ENCODE measurements around the gene PITRM1. TPM values are rescaled to one million over a fixed set of nuclear protein-coding genes. Genes with fewer than 3 reads are reported as not detected.

The PITRM1 gene
- total RNA-seq, 1 donor from 2014 or later: 47.6 TPM

DNA sequence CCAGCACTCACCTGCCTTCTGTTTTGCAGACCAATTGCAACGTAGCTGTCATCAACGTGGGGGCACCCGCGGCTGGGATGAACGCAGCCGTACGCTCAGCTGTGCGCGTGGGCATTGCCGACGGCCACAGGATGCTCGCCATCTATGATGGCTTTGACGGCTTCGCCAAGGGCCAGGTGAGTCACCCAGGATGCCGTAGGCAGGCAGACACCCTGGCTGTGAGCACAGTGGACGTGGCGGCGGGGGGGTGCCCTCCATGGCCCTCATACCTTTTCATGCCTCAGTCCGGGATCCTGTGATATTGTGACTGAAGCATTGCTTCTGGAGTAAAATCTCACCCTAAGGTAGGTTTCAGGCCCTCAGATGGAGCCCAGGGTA, 59.2 kb downstream of the PITRM1 start:
- Mint-ChIP-seq H3K9me3 (ENCODE audit: low read depth) (no peaks in the 10 kb centered on the region), H3K27ac (no peak overlapping the region), H3K36me3 (ENCODE audit: insufficient read depth) (no peaks in the 10 kb centered on the region), H3K27me3 (no peaks in the 10 kb centered on the region), H3K4me3 (ENCODE audit: low read depth) (no peak overlapping the region), H3K4me1 (ENCODE audit: low read depth) (no peaks in the 10 kb centered on the region)
- TF ChIP-seq, protein P1, sequence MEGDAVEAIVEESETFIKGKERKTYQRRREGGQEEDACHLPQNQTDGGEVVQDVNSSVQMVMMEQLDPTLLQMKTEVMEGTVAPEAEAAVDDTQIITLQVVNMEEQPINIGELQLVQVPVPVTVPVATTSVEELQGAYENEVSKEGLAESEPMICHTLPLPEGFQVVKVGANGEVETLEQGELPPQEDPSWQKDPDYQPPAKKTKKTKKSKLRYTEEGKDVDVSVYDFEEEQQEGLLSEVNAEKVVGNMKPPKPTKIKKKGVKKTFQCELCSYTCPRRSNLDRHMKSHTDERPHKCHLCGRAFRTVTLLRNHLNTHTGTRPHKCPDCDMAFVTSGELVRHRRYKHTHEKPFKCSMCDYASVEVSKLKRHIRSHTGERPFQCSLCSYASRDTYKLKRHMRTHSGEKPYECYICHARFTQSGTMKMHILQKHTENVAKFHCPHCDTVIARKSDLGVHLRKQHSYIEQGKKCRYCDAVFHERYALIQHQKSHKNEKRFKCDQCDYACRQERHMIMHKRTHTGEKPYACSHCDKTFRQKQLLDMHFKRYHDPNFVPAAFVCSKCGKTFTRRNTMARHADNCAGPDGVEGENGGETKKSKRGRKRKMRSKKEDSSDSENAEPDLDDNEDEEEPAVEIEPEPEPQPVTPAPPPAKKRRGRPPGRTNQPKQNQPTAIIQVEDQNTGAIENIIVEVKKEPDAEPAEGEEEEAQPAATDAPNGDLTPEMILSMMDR (IDR thresholded peaks at IDR 0.05; ENCODE audit: unreplicated experiment): no peak
- no peak for DNase-seq (ENCODE audit: low spot score, unreplicated experiment)

DNA sequence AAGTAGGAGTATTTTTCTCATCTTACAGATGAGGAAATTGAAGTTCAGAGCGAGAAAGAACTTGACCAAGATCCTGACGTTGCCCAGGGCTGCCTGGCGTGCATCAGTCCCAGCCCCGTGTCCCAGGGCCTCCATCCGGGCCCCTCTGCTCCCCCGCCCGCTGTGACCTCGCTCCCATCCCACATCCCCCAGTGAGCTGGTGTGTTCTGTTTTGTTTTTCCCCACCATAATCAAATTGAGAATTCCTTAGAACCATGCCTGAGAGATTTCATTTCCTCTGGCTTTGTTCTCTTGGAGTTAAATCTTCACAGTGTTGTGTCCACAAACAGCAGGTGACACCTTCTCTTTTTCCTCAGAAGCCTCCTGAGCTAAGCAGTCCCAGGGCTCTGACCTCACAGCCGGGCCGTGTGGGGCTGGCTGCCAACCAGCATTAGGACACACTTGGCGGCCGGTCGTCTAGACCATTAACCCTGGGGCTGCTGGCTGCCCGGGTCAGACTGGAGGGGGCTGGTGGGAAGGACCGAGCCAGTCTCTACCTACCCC, 60.9 kb downstream of the PITRM1 start:
- no peak overlapping the region for H3K27ac Mint-ChIP-seq
- no peaks in the 10 kb centered on the region for H3K27me3 Mint-ChIP-seq
- H3K9me3 Mint-ChIP-seq (ENCODE audit: low read depth): no peaks in the 10 kb centered on the region
- no peak for DNase-seq (ENCODE audit: low spot score, unreplicated experiment)
- H3K4me1 Mint-ChIP-seq (ENCODE audit: low read depth): no peaks in the 10 kb centered on the region
- no peaks in the 10 kb centered on the region for H3K36me3 Mint-ChIP-seq (ENCODE audit: insufficient read depth)
- TF ChIP-seq, protein P1 (IDR thresholded peaks at IDR 0.05; ENCODE audit: unreplicated experiment): no peak
- no peak overlapping the region for H3K4me3 Mint-ChIP-seq (ENCODE audit: low read depth)

DNA sequence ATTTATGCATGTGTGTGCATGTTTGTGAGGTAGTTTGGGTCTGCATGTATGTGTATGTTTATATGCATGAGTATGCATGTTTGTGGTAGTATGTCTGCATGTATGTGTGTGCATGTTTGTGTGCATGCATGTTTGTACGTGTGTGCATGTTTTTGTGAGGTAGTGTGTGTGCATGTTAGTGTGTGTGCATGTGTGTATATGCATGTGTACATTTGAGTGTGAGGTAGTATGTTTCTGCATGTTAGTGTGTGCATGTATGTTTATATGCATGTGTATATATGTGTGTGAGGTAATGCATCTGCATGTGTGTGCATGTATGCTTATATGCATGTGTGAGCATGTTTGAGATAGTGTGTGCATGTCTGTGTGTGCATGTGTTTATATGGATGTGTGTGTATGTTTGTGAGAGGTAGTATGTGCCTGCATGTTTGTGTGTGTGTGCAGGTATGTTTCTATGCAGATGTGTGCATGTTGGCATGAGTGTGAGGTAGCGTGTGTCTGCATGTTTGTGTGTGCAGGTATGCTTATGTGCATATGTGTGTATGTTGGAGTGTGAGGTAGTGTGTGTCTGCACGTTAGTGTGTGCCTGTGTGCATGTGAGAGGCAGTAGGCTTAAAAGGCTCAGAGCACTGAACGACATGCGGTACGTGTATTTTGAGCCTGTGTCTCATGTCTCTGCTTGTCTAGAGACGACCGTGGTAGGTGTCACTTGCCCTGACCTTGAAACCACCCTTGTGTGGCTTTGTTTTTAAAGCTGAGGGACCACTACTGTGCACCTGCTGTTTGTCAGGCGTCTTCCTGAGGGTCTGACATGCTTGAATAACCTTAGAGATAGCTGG, 61.6 kb downstream of the PITRM1 start:
- H3K27me3 Mint-ChIP-seq: no peaks in the 10 kb centered on the region
- no peak overlapping the region for H3K27ac Mint-ChIP-seq
- no peak for DNase-seq (ENCODE audit: low spot score, unreplicated experiment)
- TF ChIP-seq, protein P1 (IDR thresholded peaks at IDR 0.05; ENCODE audit: unreplicated experiment): no peak
- H3K36me3 Mint-ChIP-seq (ENCODE audit: insufficient read depth): no peaks in the 10 kb centered on the region
- no peaks in the 10 kb centered on the region for H3K4me1 Mint-ChIP-seq (ENCODE audit: low read depth)
- no peak overlapping the region for H3K4me3 Mint-ChIP-seq (ENCODE audit: low read depth)
- H3K9me3 Mint-ChIP-seq (ENCODE audit: low read depth): no peaks in the 10 kb centered on the region

DNA sequence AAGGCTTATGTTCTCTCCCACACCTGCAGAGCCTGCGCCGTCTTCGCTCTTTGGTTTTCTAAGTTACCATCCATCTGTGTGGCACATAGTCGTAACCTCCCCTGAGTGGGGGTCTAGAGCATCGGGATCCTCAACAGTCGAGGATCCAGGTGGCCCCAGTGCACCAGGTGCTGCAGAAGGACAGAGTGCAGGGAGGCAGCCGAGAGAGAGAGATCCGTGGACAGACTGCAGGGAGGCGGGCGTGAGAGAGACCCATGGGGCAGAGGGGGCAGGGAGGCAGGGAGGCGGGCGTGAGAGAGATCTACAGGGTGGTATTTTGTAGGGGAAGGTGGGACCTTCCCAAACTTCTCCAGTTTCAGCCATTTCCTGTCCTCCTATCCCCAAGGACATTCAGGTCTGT, 62.9 kb downstream of the PITRM1 start:
- Mint-ChIP-seq H3K4me1 (ENCODE audit: low read depth) (no peaks in the 10 kb centered on the region), H3K9me3 (ENCODE audit: low read depth) (no peaks in the 10 kb centered on the region), H3K36me3 (ENCODE audit: insufficient read depth) (no peaks in the 10 kb centered on the region), H3K27me3 (no peaks in the 10 kb centered on the region), H3K4me3 (ENCODE audit: low read depth) (no peak overlapping the region), H3K27ac (no peak overlapping the region)
- no peak for DNase-seq (ENCODE audit: low spot score, unreplicated experiment)
- TF ChIP-seq, protein P1 (IDR thresholded peaks at IDR 0.05; ENCODE audit: unreplicated experiment): no peak

DNA sequence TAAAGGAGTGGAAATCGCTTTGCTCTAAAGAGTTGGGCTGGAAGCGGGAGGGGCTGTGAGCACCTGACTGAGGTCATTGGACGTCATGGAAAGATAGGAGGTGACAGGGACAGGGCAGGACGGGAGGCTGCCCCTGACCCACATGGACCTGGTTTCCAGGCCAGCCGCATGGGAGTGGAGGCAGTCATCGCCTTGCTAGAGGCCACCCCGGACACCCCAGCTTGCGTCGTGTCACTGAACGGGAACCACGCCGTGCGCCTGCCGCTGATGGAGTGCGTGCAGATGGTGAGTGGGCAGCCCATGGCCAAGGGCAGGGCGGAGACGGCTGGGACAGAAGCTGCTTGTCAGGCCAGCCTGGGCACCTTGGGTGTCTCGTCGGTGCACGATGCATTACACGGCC, 63.4 kb downstream of the PITRM1 start:
- H3K36me3 Mint-ChIP-seq (ENCODE audit: insufficient read depth): no peaks in the 10 kb centered on the region
- H3K27ac Mint-ChIP-seq: no peak overlapping the region
- TF ChIP-seq, protein P1 (IDR thresholded peaks at IDR 0.05; ENCODE audit: unreplicated experiment): no peak
- H3K9me3 Mint-ChIP-seq (ENCODE audit: low read depth): no peaks in the 10 kb centered on the region
- no peaks in the 10 kb centered on the region for H3K4me1 Mint-ChIP-seq (ENCODE audit: low read depth)
- DNase-seq (ENCODE audit: low spot score, unreplicated experiment): no peak
- H3K27me3 Mint-ChIP-seq: no peaks in the 10 kb centered on the region
- H3K4me3 Mint-ChIP-seq (ENCODE audit: low read depth): no peak overlapping the region
